AG09309 (cell line): ENCODE measurements around the gene MTHFS.
"Not testable (repeated sequence)": the region's sequence is repeated elsewhere in the genome, so short reads cannot be mapped to it uniquely, and the experiment has no call there.

Experiments
- DNase-seq: peaks from one replicate; pipeline ENCODE4 v3.0.0-alpha.2; 2010; ENCODE audit warnings: low read depth
- H3K4me3 ChIP-seq: 2 replicates; pipeline ENCODE4 v1.5.1; 2011; ENCODE audit warnings: mild to moderate bottlenecking, low read depth, low read length, moderate library complexity; ENCODE audit not compliant: control insufficient read depth
- CTCF ChIP-seq: IDR thresholded peaks from 2 replicates; pipeline ENCODE4 v1.5.1; 2011; ENCODE audit warnings: mild to moderate bottlenecking, low read depth, low read length, inconsistent platforms; ENCODE audit not compliant: insufficient read depth, control insufficient read depth; ENCODE audit errors: missing control alignments

The MTHFS gene

GRCh38 chr15:79914728-79915127 lies 17.9 kb upstream of the MTHFS start:
- TF ChIP-seq CTCF, result no peak
- DNase-seq, result no peak

GRCh38 chr15:79909556-79910335 lies 12.9 kb upstream of the MTHFS start:
- H3K4me3 ChIP-seq, DNase-seq: not testable (repeated sequence)

More at GRCh38 chr15:79914728-79915127, 17.9 kb upstream of the MTHFS start:
- H3K4me3 ChIP-seq, result no peak overlapping the region

- DNase-seq, result no peak
- no peak for TF ChIP-seq CTCF
- no peak overlapping the region for H3K4me3 ChIP-seq
Measured at GRCh38 chr15:79904271-79904670, 7.5 kb upstream of the MTHFS start.

- H3K4me3 ChIP-seq, result no peak overlapping the region
- no peak for TF ChIP-seq CTCF
- DNase-seq, result no peak
Measured at GRCh38 chr15:79903626-79904025, 6.8 kb upstream of the MTHFS start.

GRCh38 chr15:79903144-79903543 lies 6.3 kb upstream of the MTHFS start:
- no peak overlapping the region for H3K4me3 ChIP-seq
- DNase-seq, result no peak
- no peak for TF ChIP-seq CTCF

- TF ChIP-seq CTCF, result no peak
- H3K4me3 ChIP-seq, result no peak overlapping the region
- no peak for DNase-seq
Measured at GRCh38 chr15:79901958-79902357, 5.1 kb upstream of the MTHFS start.

- not testable (repeated sequence) for DNase-seq, H3K4me3 ChIP-seq
Measured at GRCh38 chr15:79900818-79901378, 4.1 kb upstream of the MTHFS start.
